ENCODE data around the gene DUSP23.

The DUSP23 gene

GRCh38 chr1:159753386-159753785 lies 27.4 kb upstream of the DUSP23 start:
- TF ChIP-seq POLR2AphosphoS5 (IDR thresholded peaks at IDR 0.05; ENCODE audit: low read depth, low read length): no peak
- no peak for TF ChIP-seq FOXP2 (optimal IDR thresholded peaks at IDR 0.05; ENCODE audit: borderline replicate concordance, extremely low read depth, extremely low read length, insufficient read depth)
- TF ChIP-seq TAF1 (IDR thresholded peaks at IDR 0.05; ENCODE audit: borderline replicate concordance, insufficient read depth, low read length): no peak
- no peak for TF ChIP-seq REST (IDR thresholded peaks at IDR 0.05; ENCODE audit: insufficient read depth in 1 of 2, low read depth in 2 of 2, low read length in 2 of 2)
- no peak for TF ChIP-seq SIN3A (IDR thresholded peaks at IDR 0.05; ENCODE audit: borderline replicate concordance, insufficient read depth, low read length)

DNA sequence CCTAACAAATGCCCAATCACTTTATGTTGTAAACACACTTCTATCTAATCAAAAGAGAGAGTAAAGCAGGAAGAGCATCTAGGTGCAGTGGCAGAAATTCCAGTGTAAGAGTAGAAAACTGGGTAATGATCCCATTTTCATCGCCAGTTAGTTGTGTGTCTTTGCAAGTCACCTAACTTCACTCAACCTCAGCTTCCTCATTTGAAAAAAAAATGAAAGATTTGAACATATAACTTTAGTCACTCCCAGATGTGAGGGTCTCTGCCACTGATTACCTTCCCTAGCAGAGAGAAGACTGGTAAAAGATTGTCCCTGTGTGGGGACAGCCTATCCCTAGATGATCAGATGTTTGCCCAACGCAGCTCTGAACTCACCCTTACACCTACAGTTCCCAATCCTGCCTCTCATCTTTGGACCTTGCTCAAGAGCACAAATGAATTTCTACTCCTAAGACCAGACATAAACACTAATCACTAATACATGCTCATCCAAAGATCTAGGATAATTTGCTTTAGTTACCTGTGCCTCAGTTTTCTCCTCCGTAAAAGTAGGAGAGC lies 25.2 kb upstream of the DUSP23 start:
- no peak for TF ChIP-seq SIN3A (IDR thresholded peaks at IDR 0.05; ENCODE audit: borderline replicate concordance, insufficient read depth, low read length)
- TF ChIP-seq FOXP2 (optimal IDR thresholded peaks at IDR 0.05; ENCODE audit: borderline replicate concordance, extremely low read depth, extremely low read length, insufficient read depth): no peak
- TF ChIP-seq REST (IDR thresholded peaks at IDR 0.05; ENCODE audit: insufficient read depth in 1 of 2, low read depth in 2 of 2, low read length in 2 of 2): no peak
- no peak for TF ChIP-seq TAF1 (IDR thresholded peaks at IDR 0.05; ENCODE audit: borderline replicate concordance, insufficient read depth, low read length)
- TF ChIP-seq POLR2AphosphoS5 (IDR thresholded peaks at IDR 0.05; ENCODE audit: low read depth, low read length): no peak

GRCh38 chr1:159756397-159756796 lies 24.4 kb upstream of the DUSP23 start:
- TF ChIP-seq REST (IDR thresholded peaks at IDR 0.05; ENCODE audit: insufficient read depth in 1 of 2, low read depth in 2 of 2, low read length in 2 of 2) (no peak), SIN3A (IDR thresholded peaks at IDR 0.05; ENCODE audit: borderline replicate concordance, insufficient read depth, low read length) (no peak), POLR2AphosphoS5 (IDR thresholded peaks at IDR 0.05; ENCODE audit: low read depth, low read length) (no peak), FOXP2 (optimal IDR thresholded peaks at IDR 0.05; ENCODE audit: borderline replicate concordance, extremely low read depth, extremely low read length, insufficient read depth) (no peak), TAF1 (IDR thresholded peaks at IDR 0.05; ENCODE audit: borderline replicate concordance, insufficient read depth, low read length) (no peak)

DNA sequence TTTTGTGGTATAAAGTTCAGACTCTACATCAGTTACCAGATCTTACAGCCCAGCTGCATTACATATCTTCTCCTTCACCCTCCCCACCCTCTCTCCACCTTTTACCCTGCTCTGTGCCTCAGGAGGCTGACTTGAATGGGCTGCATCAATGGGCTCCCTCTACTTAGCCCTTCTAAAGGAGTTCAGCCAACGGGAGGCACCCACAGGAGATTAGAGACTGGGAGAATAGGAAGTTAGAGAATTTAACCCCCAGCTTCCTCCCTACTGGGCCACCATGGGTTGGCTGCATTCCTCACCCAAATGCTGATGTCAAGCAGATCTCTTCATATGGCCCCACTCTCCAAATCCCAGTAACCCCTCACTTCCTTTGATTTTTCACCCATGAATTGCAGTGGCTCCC lies 17.1 kb upstream of the DUSP23 start:
- TF ChIP-seq TAF1 (IDR thresholded peaks at IDR 0.05; ENCODE audit: borderline replicate concordance, insufficient read depth, low read length): no peak
- TF ChIP-seq FOXP2 (optimal IDR thresholded peaks at IDR 0.05; ENCODE audit: borderline replicate concordance, extremely low read depth, extremely low read length, insufficient read depth): no peak
- TF ChIP-seq SIN3A (IDR thresholded peaks at IDR 0.05; ENCODE audit: borderline replicate concordance, insufficient read depth, low read length): no peak
- no peak for TF ChIP-seq REST (IDR thresholded peaks at IDR 0.05; ENCODE audit: insufficient read depth in 1 of 2, low read depth in 2 of 2, low read length in 2 of 2)
- TF ChIP-seq POLR2AphosphoS5 (IDR thresholded peaks at IDR 0.05; ENCODE audit: low read depth, low read length): no peak

- no peak for TF ChIP-seq REST (IDR thresholded peaks at IDR 0.05; ENCODE audit: insufficient read depth in 1 of 2, low read depth in 2 of 2, low read length in 2 of 2)
- no peak for TF ChIP-seq POLR2AphosphoS5 (IDR thresholded peaks at IDR 0.05; ENCODE audit: low read depth, low read length)
- no peak for TF ChIP-seq TAF1 (IDR thresholded peaks at IDR 0.05; ENCODE audit: borderline replicate concordance, insufficient read depth, low read length)
- no peak for TF ChIP-seq SIN3A (IDR thresholded peaks at IDR 0.05; ENCODE audit: borderline replicate concordance, insufficient read depth, low read length)
- no peak for TF ChIP-seq FOXP2 (optimal IDR thresholded peaks at IDR 0.05; ENCODE audit: borderline replicate concordance, extremely low read depth, extremely low read length, insufficient read depth)
Measured at GRCh38 chr1:159765806-159766205, 15.0 kb upstream of the DUSP23 start.

Data from PFSK-1 (cell line).